AG04450 (cell line): ENCODE results near the gene BCL11A. TPM values are rescaled to one million over a fixed set of nuclear protein-coding genes. Genes with fewer than 3 reads are reported as not detected.

Experiments
- CTCF ChIA-PET: fragments of 300-600, 350-600 bp; formaldehyde crosslinking; extraction: SDS; loops from one replicate; lab custom pipeline; 2022; ENCODE audit warnings: antibody characterized with exemption, inconsistent platforms; lab: Charles Lee
- POLR2A ChIA-PET: fragments of 350-600 bp; formaldehyde crosslinking; extraction: SDS; loops from one replicate; lab custom pipeline; 2021; ENCODE audit warnings: antibody characterized with exemption, inconsistent platforms; lab: Yijun Ruan, JAX
- DNase-seq: peaks from one replicate; pipeline ENCODE4 v3.0.0-alpha.2; 2011; ENCODE audit warnings: low read depth, low spot score
- H3K27ac ChIP-seq: one replicate; pipeline ENCODE4 v1.5.1; 2012; ENCODE audit warnings: low read depth, low read length, control low read depth
- H3K27me3 ChIP-seq: one replicate; pipeline ENCODE4 v1.6.0; 2012; ENCODE audit warnings: low read length; ENCODE audit not compliant: control insufficient read depth, insufficient read depth
- H3K4me3 ChIP-seq: 2 replicates; pipeline ENCODE4 v1.5.1; 2011; ENCODE audit warnings: mild to moderate bottlenecking, low read depth, low read length, control low read depth
- H3K9me3 ChIP-seq: 2 replicates; pipeline ENCODE4 v1.5.1; 2012; ENCODE audit warnings: low read length; ENCODE audit not compliant: control insufficient read depth, insufficient read depth
- polyA minus RNA-seq: library from RNA; depleted of rRNA, polyadenylated mRNA; stranded (reverse); fragments of >200 nt; gene quantifications from 2 replicates; pipeline ENCODE4 v1.2.3, GENCODE V29; 2011; rRNA and poly(A)+ RNA removed
- polyA plus RNA-seq: library from polyadenylated mRNA; depleted of rRNA; stranded (reverse); fragments of >200 nt; gene quantifications from 2 replicates; pipeline ENCODE4 v1.2.3, GENCODE V29; 2011; rRNA removed
- TF ChIP-seq, protein P1 (sequence below): IDR thresholded peaks from 2 replicates; pipeline ENCODE4 v1.5.1; 2011; ENCODE audit warnings: low read depth, low read length, control low read depth, inconsistent platforms

Gene BCL11A
- 1.1 and 1.4 TPM in 2 replicates for polyA plus RNA-seq
- 2.8 and 4.2 TPM in 2 replicates for polyA minus RNA-seq

- DNase-seq = peak; percentile 44
- Histone ChIP-seq H3K27me3 (peaks cover 33% of the 10 kb centered on the region), H3K27ac (no peak within 1 kb of the TSS), H3K9me3 (no peaks in the 10 kb centered on the region; the same call in 1 of the 2 replicates), H3K4me3 (peak within 1 kb of the TSS; percentile 71)
- CTCF ChIA-PET = interaction anchor here (1.0 to 1.1 kb wide), 2 partner anchors 28 to 1252 kb away, joined by 3 read pairs; no protein-coding TSS in a partner anchor
- TF ChIP-seq, protein P1, sequence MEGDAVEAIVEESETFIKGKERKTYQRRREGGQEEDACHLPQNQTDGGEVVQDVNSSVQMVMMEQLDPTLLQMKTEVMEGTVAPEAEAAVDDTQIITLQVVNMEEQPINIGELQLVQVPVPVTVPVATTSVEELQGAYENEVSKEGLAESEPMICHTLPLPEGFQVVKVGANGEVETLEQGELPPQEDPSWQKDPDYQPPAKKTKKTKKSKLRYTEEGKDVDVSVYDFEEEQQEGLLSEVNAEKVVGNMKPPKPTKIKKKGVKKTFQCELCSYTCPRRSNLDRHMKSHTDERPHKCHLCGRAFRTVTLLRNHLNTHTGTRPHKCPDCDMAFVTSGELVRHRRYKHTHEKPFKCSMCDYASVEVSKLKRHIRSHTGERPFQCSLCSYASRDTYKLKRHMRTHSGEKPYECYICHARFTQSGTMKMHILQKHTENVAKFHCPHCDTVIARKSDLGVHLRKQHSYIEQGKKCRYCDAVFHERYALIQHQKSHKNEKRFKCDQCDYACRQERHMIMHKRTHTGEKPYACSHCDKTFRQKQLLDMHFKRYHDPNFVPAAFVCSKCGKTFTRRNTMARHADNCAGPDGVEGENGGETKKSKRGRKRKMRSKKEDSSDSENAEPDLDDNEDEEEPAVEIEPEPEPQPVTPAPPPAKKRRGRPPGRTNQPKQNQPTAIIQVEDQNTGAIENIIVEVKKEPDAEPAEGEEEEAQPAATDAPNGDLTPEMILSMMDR = no peak
- POLR2A ChIA-PET = interaction anchor here (0.7 kb wide), 3 partner anchors 40 to 203 kb away, joined by 3 to 11 read pairs (median 4); no protein-coding TSS in a partner anchor
These were observed at the start of gene BCL11A for GRCh38 chr2:60553495-60554073. Gene BCL11A (minus strand): TSS chr2:60553654. CDS start chr2:60553270, 384 bp downstream.

DNA sequence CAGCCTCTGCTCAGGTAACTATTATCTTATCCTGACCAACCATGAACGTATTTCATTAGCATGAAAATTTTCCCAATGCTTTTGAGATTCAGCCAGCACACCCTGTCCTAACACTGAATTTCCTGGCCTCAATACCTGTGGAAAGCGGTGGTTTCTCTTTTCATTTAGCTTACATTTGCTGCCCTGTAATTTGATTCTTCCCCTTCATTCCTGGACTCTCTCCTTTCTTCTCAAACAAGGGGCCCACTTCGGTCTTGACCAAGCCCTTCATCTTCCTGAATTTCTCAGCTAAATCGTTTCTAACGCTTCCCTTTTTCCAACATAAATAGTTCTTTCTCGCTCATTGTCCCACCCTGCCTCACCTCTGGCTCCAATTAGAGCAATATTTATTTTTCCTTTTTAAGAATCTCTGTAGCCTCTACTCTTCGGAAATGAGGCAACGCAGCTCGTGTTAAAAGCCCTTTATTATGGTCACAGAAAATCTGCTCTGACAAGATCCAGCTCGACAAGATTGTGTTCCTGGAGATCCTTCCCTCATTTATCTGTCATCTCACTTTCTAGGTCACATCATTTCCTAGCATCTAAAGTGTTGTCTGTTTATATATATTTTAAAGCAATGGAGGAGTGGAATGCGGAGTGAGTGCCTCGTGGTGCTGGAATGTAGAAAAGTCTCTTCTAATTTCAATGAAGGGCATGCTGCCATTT, 49.5 kb upstream of the BCL11A start:
- TF ChIP-seq, protein P1 = no peak
- H3K4me3 ChIP-seq = no peak overlapping the region
- no peak overlapping the region for H3K27ac ChIP-seq
- ChIA-PET CTCF (interaction anchor here (1.2 kb wide), 1 partner anchor 21 kb away, joined by 4 read pairs; no protein-coding TSS in a partner anchor), POLR2A (no interaction called here)
- peaks cover 2% of the 10 kb centered on the region for H3K27me3 ChIP-seq
- H3K9me3 ChIP-seq = no peaks in the 10 kb centered on the region
- DNase-seq = no peak

GRCh38 chr2:60602388-60602787, 48.9 kb upstream of the BCL11A start:
- POLR2A ChIA-PET = no interaction called here
- Histone ChIP-seq H3K4me3 (no peak overlapping the region), H3K27ac (no peak overlapping the region), H3K9me3 (no peaks in the 10 kb centered on the region), H3K27me3 (peaks cover 4% of the 10 kb centered on the region)
- no peak for DNase-seq
- CTCF ChIA-PET = interaction anchor here (1.2 kb wide), 1 partner anchor 21 kb away, joined by 4 read pairs; no protein-coding TSS in a partner anchor
- TF ChIP-seq, protein P1 = no peak

GRCh38 chr2:60598271-60598670, 44.8 kb upstream of the BCL11A start:
- ChIA-PET CTCF (no interaction called here), POLR2A (no interaction called here)
- no peak for DNase-seq
- Histone ChIP-seq H3K27ac (no peak overlapping the region), H3K4me3 (no peak overlapping the region), H3K27me3 (peaks cover 4% of the 10 kb centered on the region), H3K9me3 (no peaks in the 10 kb centered on the region)
- TF ChIP-seq, protein P1 = no peak

- H3K9me3 ChIP-seq = no peaks in the 10 kb centered on the region
- CTCF ChIA-PET = interaction anchor here (0.6 kb wide), 1 partner anchor 1628 kb away, joined by 4 read pairs; no protein-coding TSS in a partner anchor
- no peak overlapping the region for H3K4me3 ChIP-seq
- DNase-seq = no peak
- POLR2A ChIA-PET = no interaction called here
- no peak overlapping the region for H3K27ac ChIP-seq
- peaks cover 4% of the 10 kb centered on the region for H3K27me3 ChIP-seq
- TF ChIP-seq, protein P1 = no peak
These were observed 43.9 kb upstream of the BCL11A start for GRCh38 chr2:60597346-60597745.
